ENCODE data around the gene RTL10. TPM values are rescaled to one million over a fixed set of nuclear protein-coding genes. Genes with fewer than 3 reads are reported as not detected.

RTL10 gene
- total and polyA plus RNA-seq, 2 of the 4 experiments (the other 2 are of a cell fraction) = 8.6 to 12.1 TPM

DNA sequence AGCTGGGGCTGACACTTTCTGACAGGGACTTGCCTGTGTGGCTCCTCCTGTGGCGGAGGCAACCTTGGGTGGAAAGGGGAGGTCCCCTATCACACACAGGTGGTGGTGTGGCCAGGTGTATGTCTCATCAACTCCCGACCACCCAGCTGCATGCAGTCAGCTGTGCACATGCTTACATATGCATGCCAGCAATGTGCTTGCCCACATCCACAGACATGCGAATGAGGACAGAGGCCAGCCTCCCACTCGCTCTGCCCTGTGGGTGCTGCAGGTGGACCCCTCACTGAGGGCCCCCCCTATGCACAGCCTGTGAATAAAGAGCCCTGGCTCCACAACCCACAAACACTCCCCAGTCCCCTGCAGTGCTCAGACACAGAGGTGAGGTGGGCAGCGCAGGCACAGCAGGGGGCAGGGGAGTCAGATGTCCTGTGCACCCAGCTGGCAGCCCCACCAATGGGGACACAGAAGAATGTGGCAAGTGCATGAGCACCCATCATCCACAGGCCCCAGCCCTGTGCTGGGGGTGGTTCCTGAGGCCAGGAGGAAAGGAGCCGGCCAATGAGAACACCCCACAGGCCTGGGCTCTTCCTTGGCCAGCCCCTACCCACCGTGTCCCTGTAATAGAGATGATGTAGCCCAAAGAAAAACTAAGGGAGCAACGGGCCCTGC is 9.5 kb downstream of the RTL10 start:
- H4K5ac ChIP-seq (ENCODE audit: low read depth, low read length) = no peak overlapping the region
- no peak overlapping the region for H2AK9ac ChIP-seq (replicated peaks; ENCODE audit: low read depth, low read length, poor library complexity)
- no peaks in the 10 kb centered on the region for H3K27me3 ChIP-seq (ENCODE audit: control insufficient read depth, insufficient read depth, low read length)
- no peak overlapping the region for H4K91ac ChIP-seq (ENCODE audit: insufficient read depth, low read depth, low read length)
- peaks cover 9% of the 10 kb centered on the region for H3K4me1 ChIP-seq (ENCODE audit: control insufficient read depth, insufficient read depth, low read length)
- H3K14ac ChIP-seq (replicated peaks; ENCODE audit: low read depth, low read length) = no peak overlapping the region
- CTCF ChIA-PET = no interaction called here
- 90% methylated on average over 2 of the region's 8 CpGs; no CpG with 5 or more reads in 1 of the 2 experiments for WGBS, 2 experiments (ENCODE audit: extremely low coverage in 2 of 2, insufficient read length in 1 of 2)
- dilution Hi-C loops (cut with HindIII; ENCODE audit: low sequenced_read_pairs, unreplicated experiment) = no loop called here
- no peak overlapping the region for H2BK5ac ChIP-seq (ENCODE audit: low read depth, low read length, poor library complexity, severe bottlenecking)
- no peak overlapping the region for H2BK20ac ChIP-seq (ENCODE audit: low read depth, low read length)
- peaks cover 3% of the 10 kb centered on the region; the same call in 1 of the 2 replicates for H3K9me3 ChIP-seq (ENCODE audit: control insufficient read depth, insufficient read depth, low read length)
- H3K9me1 ChIP-seq (ENCODE audit: insufficient read depth, low read length) = peaks cover 22% of the 10 kb centered on the region
- no peak overlapping the region for H3K4me2 ChIP-seq (ENCODE audit: low read depth, low read length)
- no peak for ATAC-seq (ENCODE audit: low read depth)
- no peak overlapping the region for H4K8ac ChIP-seq (ENCODE audit: low read depth in 2 of 2, low read length in 2 of 2)
- BruUV-seq (replicated peaks) = no TSS peak
- DNase-seq = no peak
- POLR2A ChIA-PET (ENCODE audit: unreplicated experiment) = no interaction called here
- H3K23ac ChIP-seq (ENCODE audit: low read depth, low read length) = no peak overlapping the region
- H3K4ac ChIP-seq (ENCODE audit: low read depth, low read length) = no peak overlapping the region
- no peak overlapping the region for H3K56ac ChIP-seq (ENCODE audit: extremely low read depth, insufficient read depth, low read length)
- no peak overlapping the region for H2AFZ ChIP-seq (replicated peaks; ENCODE audit: low read length, poor library complexity)
- no peak overlapping the region for H3K18ac ChIP-seq (ENCODE audit: low read depth, low read length)
- no peak overlapping the region for H3K4me3 ChIP-seq (ENCODE audit: insufficient read depth, low read depth, low read length)
- no peak overlapping the region for H2AK5ac ChIP-seq (ENCODE audit: low read depth, low read length)
- H2BK15ac ChIP-seq (ENCODE audit: low read depth, low read length) = no peak overlapping the region
- H4K20me1 ChIP-seq (ENCODE audit: insufficient read depth, low read length) = peaks cover 44% of the 10 kb centered on the region
- peaks cover 12% of the 10 kb centered on the region for H3K36me3 ChIP-seq (ENCODE audit: control insufficient read depth, insufficient read depth, low read length)
- intact Hi-C loops (cut with micrococcal nuclease) = no loop called here
- in situ Hi-C loops (cut with MboI; ENCODE audit: low sequenced_read_pairs) = no loop called here
- no peak overlapping the region for H3K27ac ChIP-seq (ENCODE audit: insufficient read depth, low read length)
- no peak for TF ChIP-seq RFX5 (IDR thresholded peaks at IDR 0.05; ENCODE audit: low read depth, low read length)
- TF ChIP-seq MXI1 (IDR thresholded peaks at IDR 0.05; ENCODE audit: borderline replicate concordance, low read depth, low read length) = no peak
- TF ChIP-seq BHLHE40 (IDR thresholded peaks at IDR 0.05; ENCODE audit: low read depth, low read length) = no peak
- no peak for TF ChIP-seq RCOR1 (IDR thresholded peaks at IDR 0.05; ENCODE audit: insufficient replicate concordance, low read length)
- no peak for TF ChIP-seq CHD1 (IDR thresholded peaks at IDR 0.05; ENCODE audit: low read depth, low read length)
- no peak for TF ChIP-seq MAFK (IDR thresholded peaks at IDR 0.05; ENCODE audit: low read depth, low read length)
- TF ChIP-seq FOS (IDR thresholded peaks at IDR 0.05; ENCODE audit: low read depth, low read length) = no peak
- no peak for TF ChIP-seq SMC3 (IDR thresholded peaks at IDR 0.05; ENCODE audit: low read depth, low read length)
- TF ChIP-seq, protein P1, sequence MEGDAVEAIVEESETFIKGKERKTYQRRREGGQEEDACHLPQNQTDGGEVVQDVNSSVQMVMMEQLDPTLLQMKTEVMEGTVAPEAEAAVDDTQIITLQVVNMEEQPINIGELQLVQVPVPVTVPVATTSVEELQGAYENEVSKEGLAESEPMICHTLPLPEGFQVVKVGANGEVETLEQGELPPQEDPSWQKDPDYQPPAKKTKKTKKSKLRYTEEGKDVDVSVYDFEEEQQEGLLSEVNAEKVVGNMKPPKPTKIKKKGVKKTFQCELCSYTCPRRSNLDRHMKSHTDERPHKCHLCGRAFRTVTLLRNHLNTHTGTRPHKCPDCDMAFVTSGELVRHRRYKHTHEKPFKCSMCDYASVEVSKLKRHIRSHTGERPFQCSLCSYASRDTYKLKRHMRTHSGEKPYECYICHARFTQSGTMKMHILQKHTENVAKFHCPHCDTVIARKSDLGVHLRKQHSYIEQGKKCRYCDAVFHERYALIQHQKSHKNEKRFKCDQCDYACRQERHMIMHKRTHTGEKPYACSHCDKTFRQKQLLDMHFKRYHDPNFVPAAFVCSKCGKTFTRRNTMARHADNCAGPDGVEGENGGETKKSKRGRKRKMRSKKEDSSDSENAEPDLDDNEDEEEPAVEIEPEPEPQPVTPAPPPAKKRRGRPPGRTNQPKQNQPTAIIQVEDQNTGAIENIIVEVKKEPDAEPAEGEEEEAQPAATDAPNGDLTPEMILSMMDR (conservative IDR thresholded peaks at IDR 0.05; ENCODE audit: low read depth, low read length) = no peak
- TF ChIP-seq, protein P2, sequence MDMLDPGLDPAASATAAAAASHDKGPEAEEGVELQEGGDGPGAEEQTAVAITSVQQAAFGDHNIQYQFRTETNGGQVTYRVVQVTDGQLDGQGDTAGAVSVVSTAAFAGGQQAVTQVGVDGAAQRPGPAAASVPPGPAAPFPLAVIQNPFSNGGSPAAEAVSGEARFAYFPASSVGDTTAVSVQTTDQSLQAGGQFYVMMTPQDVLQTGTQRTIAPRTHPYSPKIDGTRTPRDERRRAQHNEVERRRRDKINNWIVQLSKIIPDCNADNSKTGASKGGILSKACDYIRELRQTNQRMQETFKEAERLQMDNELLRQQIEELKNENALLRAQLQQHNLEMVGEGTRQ (IDR thresholded peaks at IDR 0.05; ENCODE audit: low read depth, low read length) = no peak
- TF ChIP-seq RAD21 (IDR thresholded peaks at IDR 0.05; ENCODE audit: low read length) = no peak
- TF ChIP-seq, protein P3, sequence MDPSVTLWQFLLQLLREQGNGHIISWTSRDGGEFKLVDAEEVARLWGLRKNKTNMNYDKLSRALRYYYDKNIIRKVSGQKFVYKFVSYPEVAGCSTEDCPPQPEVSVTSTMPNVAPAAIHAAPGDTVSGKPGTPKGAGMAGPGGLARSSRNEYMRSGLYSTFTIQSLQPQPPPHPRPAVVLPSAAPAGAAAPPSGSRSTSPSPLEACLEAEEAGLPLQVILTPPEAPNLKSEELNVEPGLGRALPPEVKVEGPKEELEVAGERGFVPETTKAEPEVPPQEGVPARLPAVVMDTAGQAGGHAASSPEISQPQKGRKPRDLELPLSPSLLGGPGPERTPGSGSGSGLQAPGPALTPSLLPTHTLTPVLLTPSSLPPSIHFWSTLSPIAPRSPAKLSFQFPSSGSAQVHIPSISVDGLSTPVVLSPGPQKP (IDR thresholded peaks at IDR 0.05; ENCODE audit: borderline replicate concordance, low read depth, low read length) = no peak
- no peak for TF ChIP-seq NFE2L2 (IDR thresholded peaks at IDR 0.05; ENCODE audit: low read depth, low read length)
- TF ChIP-seq POLR2A (IDR thresholded peaks at IDR 0.05; ENCODE audit: low read depth, low read length) = no peak
- no peak for TF ChIP-seq CEBPB (IDR thresholded peaks at IDR 0.05; ENCODE audit: low read depth, low read length)
- TF ChIP-seq MAZ (IDR thresholded peaks at IDR 0.05; ENCODE audit: borderline replicate concordance, low read depth, low read length) = no peak
- peaks cover 25 to 82% of the 10 kb centered on the region in 2 experiments for H3K79me1 ChIP-seq (ENCODE audit: low read depth in 1 of 2, low read length in 2 of 2)
- H2BK120ac ChIP-seq (ENCODE audit: low read depth, low read length) = no peak overlapping the region
- H3K9ac ChIP-seq (ENCODE audit: low read depth, low read length) = no peak overlapping the region
